Mammary epithelial cell (primary cell): ENCODE data around the gene AHR.

ENCODE experiments used
- EZH2 ChIP-seq: IDR thresholded peaks from 2 replicates; pipeline ENCODE4 v1.6.1; 2012; ENCODE audit warnings: low read length, inconsistent platforms, borderline replicate concordance
- TF ChIP-seq, protein P1 (sequence below), 2 donors: IDR thresholded peaks in 1 of 2; conservative IDR thresholded peaks in 1 of 2; 2 replicates each; pipeline ENCODE4 v1.5.1; 2011 to 2012; ENCODE audit warnings: inconsistent platforms in 2 of 2, low read length in 2 of 2, mild to moderate bottlenecking in 2 of 2, control low read depth in 1 of 2, low read depth in 1 of 2; ENCODE audit not compliant: insufficient read depth in 1 of 2; ENCODE audit errors: extremely low read depth in 1 of 2

DNA sequence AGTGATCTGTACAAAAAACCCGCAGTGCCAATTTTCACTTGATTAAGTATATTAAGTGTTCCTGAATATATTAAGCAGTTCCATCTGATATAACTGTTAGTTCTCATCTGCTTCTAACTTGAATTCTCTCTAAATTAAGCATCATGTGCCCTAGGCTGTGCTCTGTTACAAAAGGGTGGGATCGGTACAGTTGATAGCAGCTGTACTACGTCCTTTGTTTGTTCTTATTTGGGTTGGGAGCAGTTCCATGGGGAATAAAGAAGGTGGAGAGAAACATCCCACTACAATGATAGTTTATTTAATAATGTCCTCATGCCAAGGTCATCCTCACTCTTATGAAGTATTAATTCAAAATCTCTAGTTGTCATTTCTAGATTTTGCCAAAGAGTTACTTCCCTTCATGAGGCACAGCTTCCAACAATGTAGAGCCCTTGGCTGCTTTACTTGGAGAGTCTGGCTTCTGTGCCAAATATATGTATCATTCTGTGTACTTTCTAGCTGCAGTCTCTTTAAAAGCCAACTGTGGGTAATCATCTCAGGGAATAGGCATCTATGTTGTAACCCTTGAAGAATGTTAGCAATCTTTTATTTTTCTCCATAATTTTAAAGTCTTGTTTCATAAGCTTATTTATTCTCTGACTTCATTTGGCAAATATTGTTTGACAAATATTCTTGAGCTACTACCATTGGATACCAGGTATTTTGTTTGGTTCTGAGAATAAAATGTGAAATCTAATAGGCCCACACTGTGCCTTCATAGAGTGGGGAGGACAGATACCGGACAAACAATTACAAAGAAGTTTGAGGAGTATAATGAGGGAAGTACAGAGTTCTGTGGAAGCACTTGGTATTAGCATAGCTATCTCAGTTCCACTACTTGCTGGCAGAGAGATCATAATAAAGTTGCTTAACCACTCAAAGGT, 22.4 kb upstream of the AHR start:
- TF ChIP-seq, protein P1, sequence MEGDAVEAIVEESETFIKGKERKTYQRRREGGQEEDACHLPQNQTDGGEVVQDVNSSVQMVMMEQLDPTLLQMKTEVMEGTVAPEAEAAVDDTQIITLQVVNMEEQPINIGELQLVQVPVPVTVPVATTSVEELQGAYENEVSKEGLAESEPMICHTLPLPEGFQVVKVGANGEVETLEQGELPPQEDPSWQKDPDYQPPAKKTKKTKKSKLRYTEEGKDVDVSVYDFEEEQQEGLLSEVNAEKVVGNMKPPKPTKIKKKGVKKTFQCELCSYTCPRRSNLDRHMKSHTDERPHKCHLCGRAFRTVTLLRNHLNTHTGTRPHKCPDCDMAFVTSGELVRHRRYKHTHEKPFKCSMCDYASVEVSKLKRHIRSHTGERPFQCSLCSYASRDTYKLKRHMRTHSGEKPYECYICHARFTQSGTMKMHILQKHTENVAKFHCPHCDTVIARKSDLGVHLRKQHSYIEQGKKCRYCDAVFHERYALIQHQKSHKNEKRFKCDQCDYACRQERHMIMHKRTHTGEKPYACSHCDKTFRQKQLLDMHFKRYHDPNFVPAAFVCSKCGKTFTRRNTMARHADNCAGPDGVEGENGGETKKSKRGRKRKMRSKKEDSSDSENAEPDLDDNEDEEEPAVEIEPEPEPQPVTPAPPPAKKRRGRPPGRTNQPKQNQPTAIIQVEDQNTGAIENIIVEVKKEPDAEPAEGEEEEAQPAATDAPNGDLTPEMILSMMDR (conservative IDR thresholded peaks at IDR 0.05 in 1 of 2, IDR thresholded peaks at IDR 0.05 in 1 of 2; ENCODE audit: extremely low read depth in 1 of 2, insufficient read depth in 1 of 2, low read depth in 1 of 2, low read length in 2 of 2), result no peak
- TF ChIP-seq EZH2, result no peak
